K562 (cell line): ENCODE measurements around the gene ZDHHC8. TPM values are rescaled to one million over a fixed set of nuclear protein-coding genes. Genes with fewer than 3 reads are reported as not detected.

Source experiments
- FOXP4 ChIP-seq: sonication (generic); formaldehyde crosslinking; IDR thresholded peaks from 2 replicates; pipeline ENCODE4 v1.8.0; 2022; ENCODE audit warnings: mild to moderate bottlenecking, missing genetic modification reagents, borderline replicate concordance
- GTF2A2 ChIP-seq: IDR thresholded peaks from 2 replicates; pipeline ENCODE4 v1.6.1; 2016; ENCODE audit warnings: mild to moderate bottlenecking, missing genetic modification characterization, missing compliant biosample characterization
- HMGN3 ChIP-seq: IDR thresholded peaks from 2 replicates; pipeline ENCODE4 v1.6.1; 2011; ENCODE audit warnings: borderline replicate concordance, low read depth, mild to moderate bottlenecking, mixed read lengths, low read length; ENCODE audit not compliant: insufficient read length; ENCODE audit errors: extremely low read depth
- KAT2B ChIP-seq: IDR thresholded peaks from one replicate; pipeline ENCODE4 v1.6.1; 2012; ENCODE audit warnings: low read depth, mild to moderate bottlenecking, control low read depth, inconsistent platforms, low read length, moderate library complexity
- KLF10 ChIP-seq: fragments of 250-450 bp; sonication (Bioruptor Pico); IDR thresholded peaks from 2 replicates; pipeline ENCODE4 v1.6.1; 2021; ENCODE audit warnings: matching md5 sums
- NELFE ChIP-seq: IDR thresholded peaks from 2 replicates; pipeline ENCODE4 v1.6.1; 2011; ENCODE audit warnings: mild to moderate bottlenecking; ENCODE audit not compliant: insufficient read depth, insufficient read length
- NFIX ChIP-seq: fragments of 250-450 bp; sonication (Bioruptor Pico); IDR thresholded peaks from 2 replicates; pipeline ENCODE4 v1.4.0; 2020; ENCODE audit warnings: low read depth, mild to moderate bottlenecking, moderate library complexity
- RBM39 ChIP-seq: fragments of 200-400 bp; formaldehyde crosslinking; optimal IDR thresholded peaks from 2 replicates; pipeline ENCODE3; 2018; ENCODE audit warnings: low read depth, low read length
- SOX6 ChIP-seq: fragments of 450-650 bp; IDR thresholded peaks from 2 replicates; pipeline ENCODE4 v1.6.1; 2014; ENCODE audit warnings: mild to moderate bottlenecking
- TEAD1 ChIP-seq, 2 experiments: fragments of 450-650 bp in 1 of 2; sonication (generic) in 1 of 2; formaldehyde crosslinking; IDR thresholded peaks; 2 replicates each; pipeline versions ENCODE4 v1.4.0 to v1.8.0; 2020 to 2022; ENCODE audit warnings: mild to moderate bottlenecking in 2 of 2, missing genetic modification reagents in 1 of 2
- ZBTB2 ChIP-seq: fragments of 450-650 bp; IDR thresholded peaks from 2 replicates; pipeline ENCODE4 v1.6.1; 2016; ENCODE audit warnings: antibody characterized with exemption
- ZNF384 ChIP-seq: IDR thresholded peaks from 2 replicates; pipeline ENCODE4 v1.6.1; 2012; ENCODE audit warnings: low read depth, low read length, improper control_type of control experiment
- ZNF444 ChIP-seq: fragments of 250-450 bp; sonication (Bioruptor Pico); IDR thresholded peaks from 2 replicates; pipeline ENCODE4 v1.4.0; 2020; ENCODE audit warnings: mild to moderate bottlenecking, moderate library complexity
- ZNF57 ChIP-seq: fragments of 450-650 bp; formaldehyde crosslinking; IDR thresholded peaks from 2 replicates; pipeline ENCODE4 v1.4.0; 2020; ENCODE audit warnings: mild to moderate bottlenecking, moderate library complexity
- polyA plus RNA-seq, 8 experiments: library from polyadenylated mRNA; depleted of rRNA in 4 of 8; stranded (reverse) in 5 of 8; unstranded in 3 of 8; fragments of >200 nt; fragmentation: Nextera tagmentation in 2 of 8; fragmentation: Illumina TruSeq in 1 of 8; extraction: Ambion mirVana in 2 of 8; extraction: Trizol in 1 of 8; gene quantifications; 2 replicates each; pipeline versions ENCODE4 v1.2.1 to v1.2.3, GENCODE V29; 2011 to 2014; ENCODE audit warnings: inconsistent platforms in 1 of 8, missing spikeins in 1 of 8
- total RNA-seq, 7 experiments: library from RNA; depleted of rRNA in 6 of 7; stranded (reverse); fragments of >200 nt in 6 of 7; fragmentation: Illumina TruSeq in 2 of 7; extraction: Trizol in 2 of 7; gene quantifications; 2 replicates each; pipeline versions ENCODE4 v1.2.1 to v1.2.3, GENCODE V29; 2011 to 2021; ENCODE audit warnings: low replicate concordance in 1 of 7
- TF ChIP-seq, protein P1 (sequence below): fragments of 450-650 bp; IDR thresholded peaks from 2 replicates; pipeline ENCODE4 v1.7.0; 2016; ENCODE audit warnings: borderline replicate concordance
- TF ChIP-seq, protein P2 (sequence below): fragments of 450-650 bp; IDR thresholded peaks from 2 replicates; pipeline ENCODE4 v1.6.1; 2017; ENCODE audit warnings: antibody characterized with exemption, mild to moderate bottlenecking

The ZDHHC8 gene
- total and polyA plus RNA-seq, 9 of the 15 experiments (the other 6 are each of a cell fraction or from before 2014, with no cell fraction given), result 0.04 to 109 (median 16.4) TPM

GRCh38 chr22:20156611-20157429 lies 25.2 kb downstream of the ZDHHC8 start (continued):
- TF ChIP-seq TEAD1 (CRISPR knock-in tag; IDR thresholded peaks at IDR 0.05) (peak; percentile 45 to 79; a peak in 2 of 4 replicates), ZBTB2 (no peak), GTF2A2 (no peak), ZNF444 (CRISPR knock-in tag) (no peak), FOXP4 (0 out of 2 replicates have a peak, but pooled peaks have one; percentile 70), RBM39 (peak; percentile 98), KLF10 (CRISPR knock-in tag) (no peak), SOX6 (no peak; the same call in 1 of the 2 replicates), NFIX (CRISPR knock-in tag) (no peak), NELFE (no peak), ZNF57 (CRISPR knock-in tag) (peak; percentile 90; the same call in 1 of the 2 replicates), KAT2B (no peak), HMGN3 (peak; percentile 13), ZNF384 (peak; percentile 58; the same call in 1 of the 2 replicates)
- TF ChIP-seq, protein P1, sequence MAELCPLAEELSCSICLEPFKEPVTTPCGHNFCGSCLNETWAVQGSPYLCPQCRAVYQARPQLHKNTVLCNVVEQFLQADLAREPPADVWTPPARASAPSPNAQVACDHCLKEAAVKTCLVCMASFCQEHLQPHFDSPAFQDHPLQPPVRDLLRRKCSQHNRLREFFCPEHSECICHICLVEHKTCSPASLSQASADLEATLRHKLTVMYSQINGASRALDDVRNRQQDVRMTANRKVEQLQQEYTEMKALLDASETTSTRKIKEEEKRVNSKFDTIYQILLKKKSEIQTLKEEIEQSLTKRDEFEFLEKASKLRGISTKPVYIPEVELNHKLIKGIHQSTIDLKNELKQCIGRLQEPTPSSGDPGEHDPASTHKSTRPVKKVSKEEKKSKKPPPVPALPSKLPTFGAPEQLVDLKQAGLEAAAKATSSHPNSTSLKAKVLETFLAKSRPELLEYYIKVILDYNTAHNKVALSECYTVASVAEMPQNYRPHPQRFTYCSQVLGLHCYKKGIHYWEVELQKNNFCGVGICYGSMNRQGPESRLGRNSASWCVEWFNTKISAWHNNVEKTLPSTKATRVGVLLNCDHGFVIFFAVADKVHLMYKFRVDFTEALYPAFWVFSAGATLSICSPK, result no peak
- TF ChIP-seq, protein P2, sequence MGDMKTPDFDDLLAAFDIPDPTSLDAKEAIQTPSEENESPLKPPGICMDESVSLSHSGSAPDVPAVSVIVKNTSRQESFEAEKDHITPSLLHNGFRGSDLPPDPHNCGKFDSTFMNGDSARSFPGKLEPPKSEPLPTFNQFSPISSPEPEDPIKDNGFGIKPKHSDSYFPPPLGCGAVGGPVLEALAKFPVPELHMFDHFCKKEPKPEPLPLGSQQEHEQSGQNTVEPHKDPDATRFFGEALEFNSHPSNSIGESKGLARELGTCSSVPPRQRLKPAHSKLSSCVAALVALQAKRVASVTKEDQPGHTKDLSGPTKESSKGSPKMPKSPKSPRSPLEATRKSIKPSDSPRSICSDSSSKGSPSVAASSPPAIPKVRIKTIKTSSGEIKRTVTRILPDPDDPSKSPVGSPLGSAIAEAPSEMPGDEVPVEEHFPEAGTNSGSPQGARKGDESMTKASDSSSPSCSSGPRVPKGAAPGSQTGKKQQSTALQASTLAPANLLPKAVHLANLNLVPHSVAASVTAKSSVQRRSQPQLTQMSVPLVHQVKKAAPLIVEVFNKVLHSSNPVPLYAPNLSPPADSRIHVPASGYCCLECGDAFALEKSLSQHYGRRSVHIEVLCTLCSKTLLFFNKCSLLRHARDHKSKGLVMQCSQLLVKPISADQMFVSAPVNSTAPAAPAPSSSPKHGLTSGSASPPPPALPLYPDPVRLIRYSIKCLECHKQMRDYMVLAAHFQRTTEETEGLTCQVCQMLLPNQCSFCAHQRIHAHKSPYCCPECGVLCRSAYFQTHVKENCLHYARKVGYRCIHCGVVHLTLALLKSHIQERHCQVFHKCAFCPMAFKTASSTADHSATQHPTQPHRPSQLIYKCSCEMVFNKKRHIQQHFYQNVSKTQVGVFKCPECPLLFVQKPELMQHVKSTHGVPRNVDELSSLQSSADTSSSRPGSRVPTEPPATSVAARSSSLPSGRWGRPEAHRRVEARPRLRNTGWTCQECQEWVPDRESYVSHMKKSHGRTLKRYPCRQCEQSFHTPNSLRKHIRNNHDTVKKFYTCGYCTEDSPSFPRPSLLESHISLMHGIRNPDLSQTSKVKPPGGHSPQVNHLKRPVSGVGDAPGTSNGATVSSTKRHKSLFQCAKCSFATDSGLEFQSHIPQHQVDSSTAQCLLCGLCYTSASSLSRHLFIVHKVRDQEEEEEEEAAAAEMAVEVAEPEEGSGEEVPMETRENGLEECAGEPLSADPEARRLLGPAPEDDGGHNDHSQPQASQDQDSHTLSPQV, result no peak
